Lower lobe of right lung (tissue), 2 donors: ENCODE data around the gene SLC9A9. TPM values are rescaled to one million over a fixed set of nuclear protein-coding genes. Genes with fewer than 3 reads are reported as not detected.

ENCODE experiments used
- ATAC-seq, 2 donors: fragments of 200-7000 bp; cut with Tn5 transposase; one replicate each; pipeline ENCODE4 v1.9.1; 2020 to 2022; ENCODE audit warnings: mild to moderate bottlenecking in 2 of 2, moderate library complexity in 2 of 2
- DNase-seq: peaks from one replicate; pipeline ENCODE4 v3.0.0-alpha.2; 2020
- H3K27ac ChIP-seq: fragments of 200-600 bp; one replicate; pipeline ENCODE4 v1.8.0; 2022
- H3K27me3 ChIP-seq: fragments of 200-600 bp; one replicate; pipeline ENCODE4 v1.8.0; 2022; ENCODE audit warnings: low read depth
- H3K36me3 ChIP-seq: fragments of 200-600 bp; one replicate; pipeline ENCODE4 v1.8.0; 2022; ENCODE audit warnings: mild to moderate bottlenecking
- H3K4me1 ChIP-seq: fragments of 200-600 bp; one replicate; pipeline ENCODE4 v1.8.0; 2022
- H3K4me3 ChIP-seq: fragments of 200-600 bp; one replicate; pipeline ENCODE4 v1.8.0; 2022; ENCODE audit warnings: mild to moderate bottlenecking
- H3K9me3 ChIP-seq: fragments of 200-600 bp; one replicate; pipeline ENCODE4 v1.8.0; 2022
- CTCF ChIP-seq: fragments of 200-600 bp; IDR thresholded peaks from one replicate; pipeline ENCODE4 v1.8.0; 2022; ENCODE audit warnings: antibody characterized with exemption, mild to moderate bottlenecking
- intact Hi-C: fragments of 100-400 bp; cut with DNase I; formaldehyde crosslinking; loops from one replicate; pipeline ENCODE4 v1.11.0; 2022
- total RNA-seq: library from RNA; stranded (reverse); fragmentation: NEBNext Ultra II Directional; extraction: Animal tissue kit (Norgen Biotek cat#: 25700); gene quantifications from one replicate; pipeline ENCODE4 v1.2.1, GENCODE V29; 2021
- donor health status: DM: no; HTN: yes; CAD: no; lungs with severe emphysema.

SLC9A9 gene
- total RNA-seq, 1 donor from 2014 or later = 15.6 TPM

GRCh38 chr3:143221446-143221845 lies 626.8 kb downstream of the SLC9A9 start:
- Histone ChIP-seq H3K27ac (no peak overlapping the region), H3K27me3 (no peaks in the 10 kb centered on the region), H3K4me1 (peaks cover 4% of the 10 kb centered on the region), H3K36me3 (no peaks in the 10 kb centered on the region), H3K9me3 (no peaks in the 10 kb centered on the region), H3K4me3 (no peak overlapping the region)
- TF ChIP-seq CTCF = no peak
- no peak for ATAC-seq
- intact Hi-C loops = no loop called here
- DNase-seq = no peak

- H3K4me1 ChIP-seq = peaks cover 5% of the 10 kb centered on the region
- H3K27me3 ChIP-seq = no peaks in the 10 kb centered on the region
- intact Hi-C loops = no loop called here
- H3K4me3 ChIP-seq = no peak overlapping the region
- TF ChIP-seq CTCF = no peak
- ATAC-seq (no peak), DNase-seq (no peak)
- H3K9me3 ChIP-seq = no peaks in the 10 kb centered on the region
- no peak overlapping the region for H3K27ac ChIP-seq
- H3K36me3 ChIP-seq = no peaks in the 10 kb centered on the region
Measured at GRCh38 chr3:143220741-143221140, 627.5 kb downstream of the SLC9A9 start.

GRCh38 chr3:143218166-143218835 lies 630.0 kb downstream of the SLC9A9 start:
- ATAC-seq (no peak), DNase-seq (no peak)
- Histone ChIP-seq H3K9me3 (no peaks in the 10 kb centered on the region), H3K27me3 (no peaks in the 10 kb centered on the region), H3K4me3 (no peak overlapping the region), H3K27ac (no peak overlapping the region), H3K36me3 (no peaks in the 10 kb centered on the region), H3K4me1 (peaks cover 5% of the 10 kb centered on the region)
- TF ChIP-seq CTCF = no peak
- intact Hi-C loops = no loop called here

GRCh38 chr3:143217283-143217682 lies 631.0 kb downstream of the SLC9A9 start:
- Histone ChIP-seq H3K36me3 (no peaks in the 10 kb centered on the region), H3K9me3 (no peaks in the 10 kb centered on the region), H3K27ac (no peak overlapping the region), H3K4me3 (no peak overlapping the region), H3K27me3 (no peaks in the 10 kb centered on the region), H3K4me1 (peaks cover 5% of the 10 kb centered on the region)
- no peak for DNase-seq
- intact Hi-C loops = no loop called here
- TF ChIP-seq CTCF = no peak
- no peak for ATAC-seq

- intact Hi-C loops = no loop called here
- H3K36me3 ChIP-seq = no peaks in the 10 kb centered on the region
- DNase-seq = no peak
- H3K27me3 ChIP-seq = no peaks in the 10 kb centered on the region
- no peak for ATAC-seq
- no peak overlapping the region for H3K4me3 ChIP-seq
- no peak for TF ChIP-seq CTCF
- no peak overlapping the region for H3K27ac ChIP-seq
- H3K9me3 ChIP-seq = no peaks in the 10 kb centered on the region
- peaks cover 5% of the 10 kb centered on the region for H3K4me1 ChIP-seq
Measured at GRCh38 chr3:143216709-143217182, 631.5 kb downstream of the SLC9A9 start.

Other genes starting within 250 kb of the SLC9A9 start
- gene DIPK2A, start 123.4 kb upstream of the SLC9A9 start, total RNA-seq = 22.4 TPM